GM18526 (cell line): ENCODE results near the gene SIGLEC14.
"Not testable (repeated sequence)": the region's sequence is repeated elsewhere in the genome, so short reads cannot be mapped to it uniquely, and the experiment has no call there.

Experiments
- POLR2A ChIP-seq: IDR thresholded peaks from 3 replicates; pipeline ENCODE4 v1.6.1; 2011; ENCODE audit not compliant: insufficient read length; ENCODE audit errors: extremely low read depth

The SIGLEC14 gene

DNA sequence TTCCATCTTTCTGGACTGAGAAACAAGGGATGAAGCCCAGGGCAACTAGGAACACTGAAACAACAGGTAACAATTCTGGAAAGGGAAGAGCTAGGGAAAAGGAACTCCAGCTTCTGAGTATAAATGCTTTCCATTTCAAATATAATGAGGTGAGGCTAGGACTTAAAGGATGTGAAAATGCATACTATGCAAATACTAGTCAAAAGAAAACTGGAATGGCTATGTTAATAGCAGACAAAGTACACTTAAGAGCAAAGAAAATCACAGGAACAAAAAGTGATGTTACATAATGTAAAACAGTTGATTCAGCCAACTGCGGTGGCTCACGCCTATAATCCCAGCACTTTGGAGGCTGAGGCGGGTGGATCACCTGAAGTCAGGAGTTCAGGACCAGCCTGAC lies 6.2 kb downstream of the SIGLEC14 start:
- TF ChIP-seq POLR2A: no peak

- no peak for TF ChIP-seq POLR2A
Measured at GRCh38 chr19:51639916-51640315, 6.7 kb downstream of the SIGLEC14 start.

DNA sequence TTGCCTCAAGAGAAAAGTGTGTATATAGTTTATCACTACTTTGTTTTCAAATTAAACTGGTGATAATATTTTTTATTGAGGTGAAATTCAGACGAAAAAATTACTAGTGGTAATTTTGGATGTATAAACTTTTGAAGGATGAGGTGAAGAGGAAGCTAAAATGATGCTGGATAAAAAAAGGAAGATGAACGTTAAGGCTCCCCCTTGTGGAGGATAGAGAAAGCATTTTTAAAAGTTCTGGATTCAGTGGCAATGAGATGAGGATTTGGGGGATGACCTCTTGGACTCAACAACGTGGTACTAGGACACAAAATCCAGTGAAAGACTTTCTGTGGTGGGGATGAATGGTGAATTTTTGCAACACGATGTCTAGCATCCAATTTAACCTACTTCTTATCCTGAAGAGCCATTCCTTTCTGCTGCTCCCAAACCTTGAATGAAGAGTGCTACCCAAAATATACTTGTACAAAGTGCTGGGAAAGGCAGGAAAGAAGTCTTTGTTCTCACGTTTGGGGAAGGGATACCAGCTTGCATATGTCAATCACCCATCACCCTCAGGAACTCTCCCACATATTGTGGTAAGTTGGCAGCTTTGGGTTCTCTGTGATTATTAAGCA lies 9.2 kb downstream of the SIGLEC14 start:
- TF ChIP-seq POLR2A: no peak

DNA sequence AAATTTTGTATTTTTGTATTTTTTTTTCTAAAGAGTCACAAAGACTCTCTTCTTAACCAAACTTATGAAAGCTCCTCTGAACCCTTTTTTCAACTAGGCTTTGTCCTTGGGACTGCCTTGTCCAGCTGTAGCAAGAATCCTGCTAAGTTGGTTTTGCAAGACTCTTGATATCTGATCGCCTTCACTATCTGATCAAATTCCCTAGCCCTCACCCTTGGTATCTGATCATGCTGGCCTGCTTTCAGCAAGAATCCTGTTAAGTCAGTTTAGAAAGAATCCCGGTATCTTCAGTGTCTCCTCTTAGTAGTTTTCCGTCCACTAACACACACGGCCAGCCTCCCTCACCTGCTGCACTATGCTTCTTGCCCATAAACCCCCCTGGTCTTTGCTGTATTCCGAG lies 14.5 kb downstream of the SIGLEC14 start:
- no peak for TF ChIP-seq POLR2A

DNA sequence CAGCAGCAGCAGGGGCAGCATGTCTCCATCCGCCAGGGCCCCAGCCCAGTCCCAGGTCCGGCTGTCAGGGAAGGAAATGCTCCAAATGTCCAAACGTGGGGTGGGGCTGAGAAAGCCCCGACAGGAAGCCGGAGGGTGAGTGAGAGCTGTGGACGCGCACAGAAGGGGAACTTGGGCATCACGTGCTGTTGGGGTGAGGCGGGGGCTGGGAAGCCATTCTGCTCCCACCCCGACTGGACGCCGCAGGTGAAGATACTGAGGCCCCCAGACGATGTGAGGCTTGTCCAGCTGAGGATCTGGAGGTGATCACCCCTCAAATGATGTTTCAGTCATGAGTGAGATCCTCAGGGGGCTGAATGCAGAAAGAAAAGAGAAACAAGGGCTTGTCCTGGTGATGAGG lies 16.3 kb downstream of the SIGLEC14 start, which contains the start of gene SIGLEC5:
Gene SIGLEC5, minus strand, starts transcription at position 87 of the 400 bp plus-strand sequence. Its CDS starts 66 bp downstream, at position 21.
- not testable (repeated sequence) for TF ChIP-seq POLR2A

- no peak for TF ChIP-seq POLR2A
Measured at GRCh38 chr19:51628153-51628939, 18.3 kb downstream of the SIGLEC14 start.

DNA sequence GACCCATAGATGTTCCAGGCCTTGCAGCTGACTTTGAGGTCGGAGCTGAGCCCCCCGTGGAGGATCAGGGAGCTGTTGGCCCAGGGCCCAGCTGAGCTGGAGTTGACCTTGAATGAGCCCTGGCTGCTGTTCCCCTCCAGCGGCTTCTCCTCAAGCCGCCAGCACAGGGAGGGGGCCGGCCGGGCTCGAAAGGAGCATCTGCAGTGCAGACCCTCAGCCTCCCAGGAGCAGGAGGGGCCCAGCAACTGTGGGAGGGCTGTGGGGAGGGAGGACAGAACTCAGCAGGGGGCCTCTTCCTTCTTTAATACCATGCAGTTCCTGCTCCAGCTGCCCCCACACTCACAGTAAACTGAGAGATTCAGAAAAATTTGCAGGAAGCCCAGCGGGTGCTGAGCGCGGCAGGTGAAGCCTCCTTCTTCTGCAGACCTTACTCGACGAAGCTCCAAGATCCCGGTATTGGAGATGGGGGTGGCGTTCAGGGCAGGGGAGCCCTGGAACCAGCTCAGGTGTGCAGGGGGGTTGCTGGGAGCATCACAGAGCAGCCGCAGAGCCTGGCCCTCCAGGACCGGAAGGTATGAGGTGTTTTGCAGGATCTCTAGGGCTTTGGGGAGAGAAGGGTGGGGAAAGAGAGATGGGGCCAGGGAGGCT lies 19.0 kb downstream of the SIGLEC14 start:
- TF ChIP-seq POLR2A: no peak

DNA sequence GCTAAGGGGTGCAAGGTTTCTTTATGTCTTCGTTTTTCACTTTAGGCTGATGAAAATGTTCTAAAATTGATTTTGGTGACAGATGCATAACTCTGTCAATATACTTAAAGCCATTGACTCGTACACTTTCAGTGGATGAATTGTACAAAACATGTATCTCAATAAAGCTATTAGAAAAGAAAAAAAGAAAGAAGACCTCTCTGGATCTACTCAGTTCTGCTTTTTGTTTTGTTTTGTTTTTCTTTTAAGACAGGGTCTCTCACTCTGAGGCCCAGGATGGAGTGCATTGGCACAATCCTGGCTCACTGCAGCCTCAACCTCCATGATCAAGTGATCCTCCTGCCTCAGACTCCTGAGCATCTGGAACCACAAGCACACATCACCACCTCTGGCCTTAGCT lies 19.9 kb downstream of the SIGLEC14 start:
- no peak for TF ChIP-seq POLR2A

GRCh38 chr19:51621178-51621577 lies 25.4 kb downstream of the SIGLEC14 start:
- TF ChIP-seq POLR2A: no peak

- no peak for TF ChIP-seq POLR2A
Measured at GRCh38 chr19:51615991-51616390, 30.6 kb downstream of the SIGLEC14 start.

- no peak for TF ChIP-seq POLR2A
Measured at GRCh38 chr19:51614789-51615188, 31.8 kb downstream of the SIGLEC14 start.

GRCh38 chr19:51610576-51610975 lies 36.0 kb downstream of the SIGLEC14 start:
- TF ChIP-seq POLR2A: no peak

DNA sequence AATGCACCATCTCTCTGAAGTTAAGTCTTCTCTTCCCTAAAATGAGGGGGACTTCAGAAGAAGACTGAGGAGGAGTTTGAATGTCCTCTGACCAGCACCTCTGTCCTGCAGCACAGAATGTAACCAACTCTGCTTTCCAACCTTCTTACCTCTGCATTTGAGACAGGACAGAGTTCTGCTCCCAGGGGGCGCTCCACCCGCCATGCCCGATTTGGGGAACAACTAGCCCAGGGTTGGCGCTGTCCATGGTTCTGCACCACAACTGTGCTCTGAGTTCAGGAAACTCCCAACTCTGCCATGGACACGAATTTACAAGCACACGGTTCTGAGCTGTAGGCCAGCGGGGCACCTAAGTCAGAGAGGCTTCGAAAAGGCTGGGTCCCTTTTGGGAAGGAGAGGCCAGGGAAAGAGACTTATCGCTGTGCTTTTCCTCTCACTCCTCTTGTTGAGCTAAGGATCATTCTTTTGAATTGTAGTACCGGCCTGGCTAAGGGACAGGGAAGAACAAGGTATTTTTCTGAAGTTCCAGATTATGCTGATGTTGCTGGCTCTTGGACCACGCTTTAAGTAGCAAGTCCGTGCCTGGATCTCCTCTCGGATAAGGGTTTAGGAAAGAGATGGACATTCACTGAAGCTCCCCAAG lies 38.6 kb downstream of the SIGLEC14 start:
- no peak for TF ChIP-seq POLR2A

- no peak for TF ChIP-seq POLR2A
Measured at GRCh38 chr19:51607077-51607476, 39.5 kb downstream of the SIGLEC14 start.

DNA sequence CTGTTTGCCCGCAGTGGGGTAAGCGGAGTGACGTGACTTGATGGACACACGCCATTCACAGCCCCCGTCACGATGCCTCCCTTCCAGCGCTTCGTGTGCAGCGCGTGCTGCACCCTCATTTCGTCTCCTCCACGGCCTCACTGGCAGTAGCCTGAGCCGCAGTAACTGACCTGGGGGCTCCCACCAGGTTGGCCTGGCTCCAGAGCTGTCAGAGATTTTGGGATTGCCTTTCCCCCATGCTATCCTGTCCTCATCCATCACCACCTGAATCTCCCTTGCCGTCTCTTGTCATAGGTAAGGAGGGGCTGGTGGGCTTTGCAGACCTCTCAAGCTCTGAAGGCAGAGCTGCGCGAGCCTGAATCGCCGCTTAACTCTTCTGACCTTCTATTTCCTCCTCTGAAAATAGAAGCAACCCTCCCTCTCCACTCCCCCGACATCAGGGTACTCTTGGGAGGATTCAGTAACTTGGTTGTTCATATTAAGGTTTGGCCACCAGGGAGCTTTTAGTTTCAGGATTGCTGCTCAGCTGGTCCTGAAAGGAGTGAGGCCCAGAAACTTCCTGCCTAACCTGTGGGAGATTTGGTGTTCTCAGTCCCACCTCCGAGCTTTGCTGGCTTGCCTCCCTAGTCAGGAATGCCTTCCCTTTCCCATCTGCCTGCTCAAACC lies 44.3 kb downstream of the SIGLEC14 start:
- no peak for TF ChIP-seq POLR2A
